A549 treated with AZD9567 at 1 μM for 4 hours (cell line): ENCODE results near the gene ZNF853. TPM values are rescaled to one million over a fixed set of nuclear protein-coding genes. Genes with fewer than 3 reads are reported as not detected.

Source experiments
- total RNA-seq: library from RNA; stranded (reverse); fragments of 200-300 nt; extraction: Qiagen RNA extraction; gene quantifications from 5 replicates; pipeline ENCODE4 v1.2.3, GENCODE V29; 2022; ENCODE audit not compliant: insufficient read depth

Gene ZNF853
- total RNA-seq = 1.7 to 2.4 TPM (median 2.0 TPM) in 5 replicates

GRCh38 chr7:6614953-6615722, at the start of gene ZNF853:
Gene ZNF853 (plus strand): TSS chr7:6615610. CDS start chr7:6616175, 565 bp downstream.

GRCh38 chr7:6577369-6578113, 37.9 kb upstream of the ZNF853 start, which contains the start of gene ZDHHC4:
Gene ZDHHC4 (plus strand): TSS chr7:6577454. CDS start chr7:6580562, 3,108 bp downstream.

GRCh38 chr7:6589829-6590644, 25.4 kb upstream of the ZNF853 start, which contains the start of gene INTS15:
Gene INTS15 (plus strand): TSS chr7:6590021. CDS start chr7:6590284, 263 bp downstream.

GRCh38 chr7:6636741-6637543, 21.5 kb downstream of the ZNF853 start, which contains the start of gene ZNF316:
Gene ZNF316 (plus strand): TSS chr7:6637318. CDS start chr7:6642410, 5,092 bp downstream.

Other genes with a start within 250 kb of the ZNF853 start
- 282 to 384 TPM (median 381 TPM) in 5 replicates for gene RAC1, start 241.1 kb upstream of the ZNF853 start, total RNA-seq
- gene DAGLB, start 167.7 kb upstream of the ZNF853 start, total RNA-seq = 21.1 to 28.6 TPM (median 23.1 TPM) in 5 replicates
- gene KDELR2, start 131.5 kb upstream of the ZNF853 start, total RNA-seq = 130 to 144 TPM (median 138 TPM) in 5 replicates
- 0.06 TPM in 1 of 5 replicates, not detected in the others for gene GRID2IP, start 64.1 kb upstream of the ZNF853 start, total RNA-seq
- 32.4 to 51.6 TPM (median 49.1 TPM) in 5 replicates for gene ZDHHC4, start 38.2 kb upstream of the ZNF853 start, total RNA-seq
- 26.8 to 41.6 TPM (median 28.6 TPM) in 5 replicates for gene INTS15, start 25.6 kb upstream of the ZNF853 start, total RNA-seq
- gene ZNF316, start 21.7 kb downstream of the ZNF853 start, total RNA-seq = 9.6 to 14.1 TPM (median 13.7 TPM) in 5 replicates
- gene ZNF12, start 91.3 kb downstream of the ZNF853 start, total RNA-seq = 9.6 to 12.1 TPM (median 11.5 TPM) in 5 replicates
- gene RSPH10B2, start 138.5 kb downstream of the ZNF853 start, total RNA-seq = 0.06 to 0.27 TPM (median 0.09 TPM) in 4 of 5 replicates, not detected in the other
- gene CCZ1B, start 210.7 kb downstream of the ZNF853 start, total RNA-seq = 17.2 to 31.0 TPM (median 24.3 TPM) in 5 replicates